NCI-H1105 treated with DMSO at 0.1 percent for 48 hours (cell line): ENCODE results near the gene SHB.
A peak's percentile ranks its signal among the peaks of the same experiment; 100 is the strongest.

Experiments
- DNase-seq: peaks from one replicate; lab custom pipeline; 2025; lab: John Stamatoyannopoulos, UW

Gene SHB

DNA sequence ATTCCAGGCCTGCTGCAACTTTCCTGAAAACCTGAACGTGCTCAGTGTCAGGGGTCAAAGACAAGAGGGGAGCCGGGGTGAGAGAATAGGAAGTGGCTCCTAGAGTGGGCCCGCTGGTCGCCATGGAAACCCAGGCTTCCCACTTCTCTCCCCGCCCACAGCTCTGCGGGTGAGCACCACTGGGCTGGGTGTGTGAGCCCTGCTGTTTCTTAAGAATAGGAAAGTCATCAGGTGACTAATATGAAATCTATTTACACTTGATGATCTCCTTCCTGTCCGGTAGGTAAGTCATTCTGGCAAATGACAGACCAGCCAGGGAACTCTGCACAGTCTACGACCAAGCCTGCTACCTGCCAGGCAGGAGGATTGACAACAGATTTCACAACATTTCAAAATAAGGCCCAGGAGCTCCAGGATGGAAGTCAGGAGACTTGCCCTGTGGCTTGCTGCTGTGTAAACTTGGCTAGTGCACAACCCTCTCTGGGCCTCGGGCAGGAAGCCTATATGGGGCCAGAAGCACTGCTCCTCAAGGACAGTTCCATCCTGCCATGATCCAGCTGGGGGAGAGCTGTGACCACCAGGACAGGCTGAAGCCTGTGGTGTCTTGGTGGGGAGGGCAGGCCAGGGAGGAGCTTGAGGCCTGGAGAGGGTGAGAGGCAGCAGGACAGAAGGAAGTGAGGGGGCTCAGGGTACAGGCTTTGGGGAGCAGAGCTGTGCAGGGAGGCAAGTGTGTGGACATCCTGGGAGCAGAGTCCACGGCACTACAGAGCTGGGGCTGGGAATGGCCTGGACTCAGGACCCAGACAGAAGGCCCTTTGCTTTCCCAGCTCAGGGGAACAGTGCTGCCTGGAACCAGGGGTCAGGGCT is 60.6 kb downstream of the SHB start:
- DNase-seq = no peak

DNA sequence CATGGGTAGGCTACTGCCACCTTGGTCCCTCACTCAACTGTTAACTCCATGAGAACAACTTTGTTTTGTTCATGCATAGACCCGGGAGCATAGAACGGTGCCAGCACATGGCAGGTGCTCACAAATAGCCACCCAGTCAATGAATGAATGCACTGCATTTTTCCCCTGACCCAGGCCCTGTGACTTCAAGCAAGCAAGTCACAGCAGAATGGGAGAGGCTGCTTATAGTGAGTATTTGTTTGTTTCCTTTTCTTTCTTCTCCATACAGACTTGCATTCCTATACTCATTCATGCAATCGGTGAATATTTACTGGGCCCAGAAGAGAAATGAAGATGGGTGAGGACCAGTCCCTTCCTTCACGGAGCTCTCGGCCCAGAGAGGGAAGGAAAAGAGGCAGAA is 62.0 kb downstream of the SHB start:
- DNase-seq = no peak

DNA sequence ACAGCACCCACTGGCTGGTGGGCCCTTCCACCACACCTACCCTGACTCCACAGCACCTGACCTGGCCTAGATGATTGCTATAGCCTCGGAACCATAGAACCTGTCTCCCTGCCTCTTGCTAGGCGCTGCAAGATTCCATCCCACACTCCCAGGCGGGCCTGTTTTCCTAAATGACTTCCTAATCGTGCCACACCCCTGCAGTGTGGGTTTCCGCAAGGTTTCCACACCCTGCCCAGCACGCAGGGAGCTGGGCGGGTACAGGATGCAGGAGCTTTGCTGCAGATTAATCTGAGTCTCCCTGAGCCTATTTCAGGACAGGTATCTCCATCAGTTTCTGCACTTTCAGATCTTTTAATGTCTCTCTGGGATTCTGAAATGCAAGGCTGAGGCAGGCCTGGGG is 62.9 kb downstream of the SHB start:
- DNase-seq = no peak

DNA sequence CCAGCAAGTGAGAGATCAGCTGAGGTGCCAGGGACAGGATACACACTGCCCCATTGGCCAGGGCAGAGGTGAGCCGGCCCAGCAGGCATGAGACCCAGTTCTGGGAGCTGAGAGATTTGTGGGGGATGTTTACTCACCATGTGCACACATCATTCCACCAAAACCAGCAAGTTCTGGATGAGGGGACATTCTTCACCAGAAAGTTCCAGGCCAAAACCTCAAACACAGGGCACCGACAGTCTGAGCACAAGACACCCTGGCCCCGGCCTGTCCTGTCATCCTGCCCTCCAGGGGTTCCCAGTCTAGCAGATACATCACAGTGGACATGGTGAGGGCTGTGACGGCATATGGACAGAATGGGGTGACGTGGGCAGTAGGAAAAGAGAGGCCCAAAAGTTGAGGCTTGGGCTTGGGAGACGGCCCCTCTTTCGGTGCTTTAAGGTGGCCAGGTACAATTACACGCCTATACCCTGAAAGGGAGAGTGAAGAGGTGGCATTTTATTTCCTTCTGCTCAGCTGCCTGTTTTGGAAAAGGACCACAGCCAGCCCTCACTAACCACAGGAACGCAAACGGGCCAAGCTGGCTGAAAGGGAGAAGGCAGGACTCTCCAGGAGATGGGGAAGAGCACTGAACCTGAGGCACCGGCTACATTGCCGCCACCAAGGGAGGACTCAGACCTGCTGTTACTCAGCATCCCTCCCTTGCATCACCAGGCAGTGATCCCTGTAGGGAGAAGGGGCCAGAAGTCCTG is 64.0 kb downstream of the SHB start:
- no peak for DNase-seq

DNA sequence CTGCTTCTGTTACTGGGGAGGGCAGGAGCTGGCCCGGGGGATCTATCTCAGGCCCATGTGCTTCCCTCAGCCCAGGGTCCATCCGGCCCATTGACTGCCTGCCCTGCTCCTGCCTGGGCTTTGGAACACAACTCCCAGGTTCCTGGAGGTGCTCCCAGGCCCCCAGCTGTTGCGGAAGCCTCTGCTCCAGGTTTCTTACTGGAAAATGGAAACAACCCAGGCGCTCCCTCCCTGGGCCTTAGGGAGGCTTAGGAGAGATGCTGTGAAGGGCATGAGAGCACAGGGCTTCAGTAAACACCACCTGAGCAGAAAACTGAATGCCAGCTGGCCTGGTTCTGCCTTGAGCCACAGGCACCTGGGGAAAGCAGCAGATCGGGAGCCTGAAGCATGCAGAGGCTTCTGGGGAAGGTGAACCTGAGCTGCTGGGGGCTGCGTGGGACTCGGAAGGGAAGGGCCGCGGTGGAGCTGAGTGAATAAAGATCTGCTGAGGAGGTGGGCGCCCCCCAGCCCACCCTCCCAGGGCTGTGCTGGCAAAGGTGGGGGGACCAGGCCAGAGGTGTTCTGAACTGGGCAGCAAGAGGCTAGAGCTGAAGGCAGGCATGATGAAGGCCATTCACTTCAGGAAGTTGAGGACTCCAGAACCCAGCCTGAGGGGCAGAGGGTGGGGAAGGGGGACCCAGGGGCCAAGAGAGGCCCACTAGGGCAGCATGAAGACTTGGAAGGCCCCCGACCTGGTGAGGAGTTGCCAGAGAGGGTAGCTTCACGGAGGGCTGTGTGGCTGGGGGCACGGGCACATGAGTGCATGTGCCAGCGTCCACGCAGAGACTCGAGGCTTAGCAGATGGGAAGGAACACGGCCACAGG is 64.8 kb downstream of the SHB start:
- no peak for DNase-seq

DNA sequence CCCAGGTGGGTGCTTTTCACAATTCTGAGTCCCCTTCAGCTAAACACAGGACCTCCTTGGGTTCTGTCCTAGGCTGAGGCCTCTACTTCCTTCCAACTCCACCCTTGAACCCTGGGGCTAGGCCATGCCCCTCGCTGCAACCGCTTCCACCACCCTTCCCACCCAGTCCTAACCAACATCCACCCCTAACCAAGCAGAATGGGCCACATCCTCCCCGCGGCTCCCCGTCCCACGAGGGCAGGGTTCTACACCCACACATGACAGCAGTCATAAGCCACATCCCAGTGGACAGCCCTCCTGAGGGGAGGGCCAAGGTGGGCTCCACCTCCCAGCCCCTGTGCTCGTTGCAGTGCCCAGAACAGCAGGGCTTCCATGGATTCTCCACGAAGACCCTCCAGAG is 65.8 kb downstream of the SHB start:
- no peak for DNase-seq

DNA sequence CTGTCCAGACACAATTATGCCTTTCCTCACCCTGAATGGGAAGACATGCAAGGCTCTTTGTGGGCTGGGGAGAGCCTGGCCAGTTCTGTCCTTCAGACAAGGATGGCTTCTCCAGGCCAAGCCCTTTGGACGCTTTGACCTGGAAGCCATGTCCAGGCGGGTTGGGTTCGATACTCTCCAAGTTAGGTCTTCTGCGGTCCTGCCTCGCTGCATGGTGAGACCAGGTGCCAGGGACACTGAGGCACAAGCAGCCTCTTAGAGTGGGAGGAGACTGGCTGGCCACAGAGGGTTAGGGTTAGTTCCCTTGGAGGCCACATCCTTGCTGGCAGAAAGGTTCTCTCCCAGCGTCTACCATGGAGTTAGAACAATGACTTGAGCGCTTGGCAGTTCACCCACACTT is 67.6 kb downstream of the SHB start:
- no peak for DNase-seq

DNA sequence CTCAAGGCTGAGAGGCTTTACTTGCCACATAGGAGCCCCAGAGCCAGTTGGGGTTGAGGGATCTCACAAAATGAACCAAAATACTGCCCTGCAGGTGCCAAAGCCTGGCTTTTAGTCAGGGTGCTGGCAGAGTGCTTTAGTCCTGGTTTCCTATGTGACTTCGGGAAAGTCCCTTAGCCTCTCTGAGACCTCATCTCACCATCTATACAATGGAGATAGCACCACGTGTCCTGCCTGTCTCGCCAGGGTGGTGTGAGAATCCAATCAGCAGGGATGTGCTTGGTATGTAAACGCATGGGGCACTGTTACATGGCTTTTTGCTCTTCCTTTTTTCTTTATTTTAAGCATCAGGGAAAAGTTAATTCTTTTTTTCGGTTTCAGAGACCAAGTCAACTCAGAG is 68.3 kb downstream of the SHB start:
- no peak for DNase-seq

DNA sequence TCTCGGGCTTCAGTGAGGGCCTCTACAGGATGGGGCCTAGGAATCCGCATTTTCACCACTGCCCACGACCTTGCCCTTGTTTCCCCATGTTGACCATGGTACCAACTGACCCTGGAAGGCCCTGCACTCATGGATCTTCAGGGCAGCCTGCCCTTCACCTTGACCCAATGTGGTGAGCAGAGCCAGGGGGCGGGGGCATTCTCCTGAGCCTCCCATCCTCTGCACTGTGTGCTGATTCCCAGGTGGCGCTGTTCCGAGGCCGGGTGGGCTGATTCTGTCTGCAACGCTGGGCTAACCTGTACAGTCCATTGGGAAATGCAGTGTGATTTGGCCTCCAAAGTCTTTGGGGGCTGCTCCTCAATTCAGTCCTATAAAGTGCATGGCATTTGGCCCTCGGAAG is 68.7 kb downstream of the SHB start:
- DNase-seq = no peak

DNA sequence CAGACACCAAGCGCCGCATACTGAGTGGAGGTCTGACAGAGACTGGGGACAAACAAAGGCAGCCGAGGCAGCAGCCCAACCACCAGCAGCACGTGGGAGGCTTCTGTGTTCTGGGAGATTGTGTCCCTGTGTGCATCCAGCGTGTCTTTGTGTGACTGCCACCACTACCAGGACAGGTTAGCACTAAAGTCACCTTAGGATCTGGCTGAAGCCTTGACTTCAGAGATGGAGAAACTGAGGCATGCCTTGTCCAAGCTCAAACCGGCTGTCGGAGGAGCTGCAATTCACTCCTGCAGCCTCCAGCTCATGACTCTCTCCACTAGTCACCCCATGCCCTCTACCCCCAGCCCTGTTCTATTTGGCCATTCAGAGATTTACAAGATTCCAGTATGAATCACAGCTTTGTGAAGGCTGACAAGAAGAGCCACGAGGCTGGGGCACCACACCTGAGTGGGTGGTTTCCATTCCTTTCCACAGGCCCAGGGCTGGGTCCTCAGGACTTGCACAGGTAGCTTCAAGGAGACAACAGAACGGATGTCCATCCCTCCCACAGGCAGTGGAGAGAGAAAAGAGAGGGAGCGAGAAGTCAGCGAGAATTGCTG is 69.3 kb downstream of the SHB start:
- DNase-seq = no peak

DNA sequence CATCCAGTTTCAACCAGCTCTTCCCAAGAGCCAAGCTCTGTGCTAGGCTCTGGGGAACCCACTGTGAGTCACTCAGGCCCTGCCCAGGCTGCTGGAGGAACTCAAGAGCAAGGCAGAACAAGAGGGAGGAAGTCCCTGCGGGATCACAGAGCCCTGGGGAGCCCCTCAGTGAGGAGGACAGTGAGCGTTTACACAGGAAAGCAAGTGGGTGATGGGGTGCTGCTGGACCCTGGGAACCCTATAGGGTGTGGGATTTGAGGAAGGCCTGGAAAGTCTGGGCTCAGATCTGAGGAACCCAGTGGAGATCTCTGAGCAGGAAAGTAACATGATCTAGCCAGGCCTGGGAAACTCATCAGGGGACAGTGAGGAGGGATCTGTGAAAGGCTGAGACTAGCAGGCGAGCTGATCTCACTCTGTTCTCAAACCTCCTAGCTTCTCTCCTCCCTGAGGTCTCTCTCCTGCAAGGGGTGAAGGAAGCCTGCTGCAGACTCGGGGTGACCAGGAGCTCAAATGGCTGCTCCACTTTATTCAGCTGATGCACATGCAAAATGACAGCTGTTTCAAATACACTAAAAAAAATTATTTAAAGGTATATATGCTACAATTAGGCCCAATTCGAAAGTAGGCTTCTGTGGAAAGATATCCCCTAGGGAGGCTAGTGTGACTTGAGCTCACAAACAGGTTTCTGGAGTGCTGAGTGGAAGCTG is 70.0 kb downstream of the SHB start:
- no peak for DNase-seq

DNA sequence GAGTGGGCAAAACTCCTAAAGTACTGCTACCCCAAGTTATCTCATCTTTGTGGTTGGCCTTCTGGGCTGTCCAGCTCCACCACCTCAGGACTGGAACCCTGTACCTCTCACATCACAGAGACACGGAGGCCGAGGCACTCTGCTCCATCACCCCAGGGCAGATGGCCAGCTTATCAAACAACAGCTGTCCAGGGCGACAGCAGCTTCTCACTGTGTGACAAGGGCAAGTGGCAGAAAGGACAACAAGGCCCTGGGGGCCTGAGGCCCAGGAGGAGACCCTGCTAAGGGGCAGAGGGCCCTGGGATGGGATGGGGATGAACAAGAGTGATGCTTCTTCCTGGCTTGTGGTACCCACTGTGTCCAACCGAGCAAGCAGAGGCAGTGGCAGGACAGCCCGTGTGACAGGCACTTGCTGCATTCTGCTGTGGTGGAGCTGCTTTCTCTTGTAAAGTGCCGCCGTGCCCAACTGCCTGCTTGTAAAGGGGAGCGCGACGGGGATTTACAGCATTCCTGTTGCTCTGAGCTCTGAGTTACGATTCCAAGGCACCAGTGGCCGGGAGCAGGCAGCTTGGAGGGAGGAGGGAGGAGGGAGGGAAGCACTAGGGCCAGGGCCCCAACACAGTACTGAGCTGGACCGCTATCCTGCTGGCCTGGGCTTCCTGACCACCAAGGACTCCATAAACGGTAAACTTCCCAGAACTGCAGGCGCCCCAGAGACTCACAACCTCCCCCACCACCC is 71.2 kb downstream of the SHB start:
- no peak for DNase-seq

DNA sequence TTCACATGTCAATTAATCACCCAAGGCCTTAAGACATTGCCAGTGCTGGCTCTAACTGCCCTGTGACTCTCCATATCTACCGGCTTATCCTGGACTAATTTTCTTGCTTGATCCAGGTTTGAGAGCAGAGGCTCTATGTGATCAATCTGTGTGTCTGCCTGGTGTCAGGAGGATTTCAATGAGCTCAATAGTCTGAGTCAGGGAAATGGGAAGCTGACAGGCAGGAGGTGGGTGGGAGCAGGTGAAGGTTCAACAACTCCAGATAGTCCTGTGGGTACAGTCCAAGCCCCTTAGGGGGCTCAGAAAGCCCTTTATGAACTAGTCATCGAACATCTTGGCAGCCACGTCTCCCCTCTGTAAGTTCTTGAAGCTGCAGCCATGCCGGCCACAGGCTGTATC is 72.2 kb downstream of the SHB start:
- DNase-seq = no peak

DNA sequence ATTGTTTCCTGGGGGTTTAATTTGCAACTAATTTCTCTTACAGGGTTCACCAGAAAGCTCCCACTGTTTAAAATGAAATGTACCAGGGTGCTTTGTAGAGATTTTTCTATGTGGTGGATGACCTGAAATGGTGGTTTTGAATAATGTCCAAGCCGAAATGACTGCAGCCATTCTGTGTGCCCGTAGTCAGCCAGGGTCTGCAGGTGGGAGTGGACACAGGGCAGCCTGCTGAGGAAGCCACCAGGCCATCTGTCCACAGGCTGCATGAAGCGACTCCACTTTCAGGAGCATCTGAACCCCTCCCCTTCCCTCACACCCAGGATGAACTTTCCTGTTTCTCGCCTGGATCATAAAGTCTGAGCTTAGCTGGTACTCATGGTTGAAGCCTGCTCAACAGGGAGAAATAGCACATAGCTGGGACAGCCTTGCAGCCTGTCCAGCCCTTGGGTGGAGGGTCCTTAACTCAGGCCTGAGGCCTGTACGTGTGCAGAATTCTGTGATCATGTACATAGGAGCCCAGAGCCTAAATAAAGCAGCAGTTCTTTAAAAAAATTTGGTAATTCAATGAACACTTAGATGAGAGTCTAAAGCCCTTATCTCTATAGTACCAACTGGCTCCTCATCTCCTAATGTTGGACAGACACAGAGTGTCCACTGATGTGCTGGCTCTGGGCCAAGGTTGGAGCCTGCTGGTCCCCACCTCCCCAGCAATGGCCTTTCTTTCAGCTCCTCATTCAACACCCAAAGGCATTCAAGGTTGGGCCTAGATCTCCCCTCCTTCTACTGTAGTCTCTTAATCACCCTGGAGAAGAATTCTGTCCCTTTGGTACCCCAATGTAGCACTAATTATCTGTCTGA is 72.8 kb downstream of the SHB start:
- no peak for DNase-seq

DNA sequence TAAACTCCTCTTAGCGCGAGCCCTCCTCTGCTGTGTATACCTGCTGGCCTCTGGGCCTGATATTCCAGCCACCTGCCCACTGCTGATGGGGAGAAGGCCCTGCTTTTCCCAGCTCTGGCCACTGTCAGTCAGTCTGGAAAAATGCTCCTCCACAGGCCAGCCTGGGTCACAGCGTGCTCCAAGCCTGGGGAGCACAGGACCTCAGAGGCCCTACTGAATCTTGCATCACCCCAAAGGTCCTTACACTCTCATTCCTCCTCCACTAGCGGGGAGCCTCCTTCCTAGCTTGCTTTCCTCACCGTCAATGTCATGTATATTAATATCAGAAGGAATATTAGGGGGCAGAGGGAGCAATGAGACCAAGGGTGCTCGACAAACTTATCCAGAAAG is 73.7 kb downstream of the SHB start:
- no peak for DNase-seq

DNA sequence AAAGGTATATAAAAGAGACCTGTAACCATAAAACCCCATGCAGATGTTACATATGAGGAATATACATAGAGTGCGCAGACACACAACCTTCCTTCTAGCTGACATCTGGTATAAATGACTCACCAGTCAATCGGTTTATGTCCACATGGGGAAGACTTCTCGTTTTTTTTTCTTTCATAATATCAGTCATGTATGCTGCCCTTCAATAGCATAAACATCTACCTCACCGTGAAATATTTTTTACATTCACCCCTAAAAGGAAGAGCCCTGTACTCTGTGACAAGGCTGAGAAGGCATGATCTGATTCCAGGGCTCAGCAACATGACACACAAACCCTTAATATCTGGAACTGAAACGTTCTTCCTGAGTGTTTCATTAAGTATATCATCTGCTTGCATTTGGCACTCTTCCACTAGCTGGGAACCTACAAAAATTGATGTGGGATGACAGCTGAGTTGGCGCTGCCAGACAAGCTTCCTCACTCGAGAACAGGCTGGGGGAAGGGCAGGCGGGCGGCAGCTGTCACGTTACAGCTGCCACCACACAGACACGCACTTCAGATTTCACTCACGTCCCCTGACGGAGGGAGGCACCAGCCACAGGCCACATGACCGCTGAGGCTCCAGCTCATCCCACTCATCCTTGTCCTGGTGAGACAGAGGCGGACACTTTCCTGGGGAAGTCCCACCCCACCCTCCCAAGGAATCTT is 74.2 kb downstream of the SHB start:
- peak; percentile 95 for DNase-seq

DNA sequence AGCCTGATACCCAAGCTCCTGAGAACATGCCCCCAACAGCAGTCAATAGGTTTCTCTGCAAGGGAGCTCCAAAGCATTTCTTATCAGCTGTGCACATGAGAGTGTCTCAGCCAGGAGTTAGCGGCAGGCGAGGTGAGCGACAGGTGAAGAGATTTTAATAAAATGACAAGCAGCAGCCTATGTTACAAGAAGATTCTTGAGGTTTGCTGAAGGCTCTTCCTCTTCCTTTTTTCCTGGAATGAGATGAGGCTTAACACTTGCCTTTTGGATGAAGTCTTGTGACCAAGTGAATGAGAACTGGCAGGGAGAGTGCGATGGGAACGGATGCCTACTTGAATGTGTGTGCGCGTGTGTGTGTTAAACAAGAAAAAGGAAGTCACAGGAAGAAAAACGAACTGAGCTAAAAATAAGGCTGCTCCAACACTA is 76.1 kb downstream of the SHB start:
- no peak for DNase-seq

DNA sequence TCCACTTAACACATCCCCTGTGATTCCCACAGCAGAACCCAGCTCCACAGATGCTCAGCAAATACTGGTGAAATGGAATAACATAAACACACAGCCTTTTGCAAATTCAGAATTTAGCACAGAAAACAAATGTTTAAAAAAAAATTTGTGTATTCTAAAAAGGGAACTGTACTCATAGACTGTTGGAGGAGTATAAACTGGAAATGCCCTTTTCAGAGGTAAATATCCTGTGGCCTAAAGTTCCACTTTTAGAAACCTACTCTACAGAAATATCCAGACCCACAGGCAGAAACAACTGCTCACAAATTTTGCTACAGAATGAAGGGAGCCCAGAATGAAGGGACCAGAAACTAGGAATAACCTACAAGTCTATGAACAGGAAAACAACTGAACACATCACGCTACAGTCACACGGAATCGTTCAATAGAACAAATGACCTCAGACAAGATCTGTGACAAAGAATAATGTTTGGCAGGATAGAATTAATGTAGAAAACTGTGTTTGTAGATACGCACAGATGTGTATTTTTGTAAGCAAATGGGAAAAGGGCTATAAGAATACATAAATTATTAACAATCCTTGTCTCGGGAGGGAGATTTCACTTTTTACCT is 78.5 kb downstream of the SHB start:
- no peak for DNase-seq

DNA sequence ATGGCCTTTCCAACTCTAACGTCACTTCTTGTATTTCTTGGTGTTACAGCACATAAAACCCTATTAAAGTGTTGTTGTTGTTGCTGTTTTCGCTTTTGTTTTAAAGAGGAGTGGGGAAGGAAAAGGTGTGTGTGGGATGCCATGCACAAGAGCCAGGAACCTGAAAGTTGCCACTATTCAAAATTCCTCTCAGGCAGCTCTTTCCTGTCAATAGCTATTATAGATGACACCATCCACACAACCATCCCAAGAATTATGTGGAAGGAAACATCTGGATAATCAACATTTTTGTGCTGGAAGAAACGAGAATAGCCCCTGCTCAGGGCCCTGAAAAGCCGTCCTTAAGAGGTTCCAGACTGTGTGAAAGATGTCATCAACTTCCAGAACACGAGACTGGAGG is 79.3 kb downstream of the SHB start:
- no peak for DNase-seq
